ENCODE data around the gene CNIH3. TPM values are rescaled to one million over a fixed set of nuclear protein-coding genes. Genes with fewer than 3 reads are reported as not detected.

Gene CNIH3
- total RNA-seq, 2 donors from 2014 or later: 0.88 to 1.3 TPM

DNA sequence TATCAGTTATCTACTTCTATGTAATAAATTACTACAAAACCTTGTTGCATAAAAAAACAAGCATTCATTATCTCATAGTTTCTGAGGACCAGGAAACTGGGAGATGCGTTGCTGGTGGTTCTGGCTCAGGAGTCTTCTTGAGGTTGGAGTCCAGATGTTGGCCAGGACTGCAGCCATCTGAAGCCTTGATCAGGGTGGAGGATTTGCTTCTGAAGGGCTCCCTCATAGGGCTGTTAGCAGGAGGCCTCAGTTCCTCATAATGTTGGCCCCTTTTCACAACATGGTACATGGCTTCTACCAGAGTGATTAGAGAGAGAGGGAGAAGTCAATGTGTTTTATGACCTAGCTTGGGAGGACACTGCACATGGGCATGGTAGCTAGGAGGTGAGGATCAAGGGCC is 137.4 kb downstream of the CNIH3 start:
- intact Hi-C loops (cut with DNase I): no loop called here
- no peak for ATAC-seq
- no peak for DNase-seq

DNA sequence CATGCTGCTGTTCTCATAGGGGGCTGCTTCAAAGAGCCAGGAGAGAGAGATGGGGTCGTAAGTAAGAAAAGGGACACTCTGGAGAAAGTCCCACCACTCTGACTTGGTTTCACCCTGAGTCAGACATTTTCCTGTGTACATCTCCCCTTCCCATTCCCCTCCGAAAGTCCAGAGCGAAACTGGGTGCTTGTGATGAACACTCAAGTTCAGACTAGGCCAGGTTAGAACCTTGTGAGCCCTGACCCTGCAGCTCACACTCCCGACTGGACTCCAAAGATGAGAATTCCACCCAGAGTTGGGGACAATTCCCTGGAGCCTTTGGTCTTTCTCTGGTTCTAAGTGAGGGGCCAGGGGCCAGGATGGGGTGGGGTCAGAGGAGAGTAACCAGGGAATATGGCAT is 139.5 kb downstream of the CNIH3 start:
- intact Hi-C loops (cut with DNase I): no loop called here
- DNase-seq (no peak), ATAC-seq (no peak)

DNA sequence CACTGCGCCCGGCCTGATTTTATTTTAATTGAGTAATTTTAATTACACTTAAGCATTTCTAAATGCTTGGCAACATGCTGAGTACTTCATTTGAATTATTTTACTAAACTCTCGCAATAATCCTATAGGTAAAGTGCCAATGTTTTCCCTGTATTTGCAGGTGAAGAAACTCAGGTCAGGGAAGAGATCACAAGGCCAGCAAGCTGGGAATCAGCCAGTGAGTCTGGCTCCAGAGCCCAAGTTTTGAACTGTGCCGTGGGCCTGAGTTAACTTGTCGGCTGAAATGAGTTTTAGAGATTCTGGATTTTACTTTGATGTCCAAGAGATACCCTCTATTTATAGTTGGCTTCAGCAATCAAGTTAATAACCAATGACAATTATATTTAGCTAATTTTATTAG is 141.4 kb downstream of the CNIH3 start:
- ATAC-seq: no peak
- intact Hi-C loops (cut with DNase I): no loop called here
- DNase-seq: no peak

DNA sequence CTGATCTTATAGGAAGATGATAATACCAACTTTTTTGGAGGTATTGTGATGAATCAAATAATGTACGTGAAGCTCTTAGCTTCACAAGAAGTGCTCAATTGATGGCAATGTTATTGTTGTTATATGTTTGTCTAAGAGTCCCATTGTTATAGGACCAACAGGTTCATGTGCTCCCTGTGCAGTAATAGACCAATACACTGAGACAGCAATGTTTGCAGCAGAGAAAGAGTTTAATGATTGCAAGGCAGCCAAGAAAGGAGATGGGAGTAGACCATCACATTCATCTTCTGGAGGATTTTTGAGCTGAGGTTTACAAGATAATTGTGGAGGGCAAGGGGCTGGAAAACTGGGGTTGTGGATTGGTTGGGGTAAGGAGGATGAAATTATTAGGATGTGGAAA is 143.0 kb downstream of the CNIH3 start:
- DNase-seq (no peak), ATAC-seq (no peak)
- intact Hi-C loops (cut with DNase I): no loop called here

DNA sequence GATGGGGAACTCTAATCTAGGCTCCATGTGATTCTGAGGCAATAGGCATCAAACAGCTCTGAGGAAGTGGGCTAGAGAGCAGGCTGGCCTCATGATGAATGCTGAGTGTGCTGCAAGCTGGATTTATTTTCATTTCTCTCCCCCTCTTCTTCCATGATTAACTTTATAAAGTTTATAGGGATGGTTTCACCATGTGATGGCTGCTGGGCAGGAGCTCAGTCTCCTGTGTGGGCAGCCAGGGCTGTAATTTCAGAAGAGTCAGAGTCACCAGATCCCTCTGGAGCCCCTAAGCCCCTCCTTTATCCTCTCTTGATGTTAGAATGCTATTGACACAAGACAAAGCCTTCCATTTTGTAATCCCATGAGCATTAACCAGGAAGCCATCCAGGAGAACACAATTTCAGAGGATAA is 143.6 kb downstream of the CNIH3 start:
- ATAC-seq: peak in 1 of 2 donors; percentile 74
- DNase-seq: no peak
- intact Hi-C loops (cut with DNase I): no loop called here

DNA sequence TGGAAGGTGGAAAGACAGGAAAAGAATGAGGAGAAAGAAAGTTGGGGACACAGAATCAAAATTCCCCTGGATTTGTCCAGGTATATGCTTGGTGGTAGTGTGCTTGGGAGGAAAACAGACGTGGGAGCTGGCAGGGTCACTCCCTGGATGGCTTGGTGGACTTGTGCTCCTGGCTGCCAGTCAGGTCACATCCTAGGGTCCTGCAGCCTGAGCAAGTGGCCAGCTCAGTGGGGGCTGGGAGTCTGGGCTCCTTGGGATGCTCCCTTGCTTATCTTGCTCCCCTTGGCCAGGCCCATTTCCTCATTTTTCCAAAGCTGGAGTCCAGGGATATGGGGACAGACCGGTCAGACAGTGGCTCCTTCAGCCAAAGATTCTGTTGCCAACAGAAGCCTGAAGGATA is 144.0 kb downstream of the CNIH3 start:
- DNase-seq (no peak), ATAC-seq (no peak)
- intact Hi-C loops (cut with DNase I): no loop called here

DNA sequence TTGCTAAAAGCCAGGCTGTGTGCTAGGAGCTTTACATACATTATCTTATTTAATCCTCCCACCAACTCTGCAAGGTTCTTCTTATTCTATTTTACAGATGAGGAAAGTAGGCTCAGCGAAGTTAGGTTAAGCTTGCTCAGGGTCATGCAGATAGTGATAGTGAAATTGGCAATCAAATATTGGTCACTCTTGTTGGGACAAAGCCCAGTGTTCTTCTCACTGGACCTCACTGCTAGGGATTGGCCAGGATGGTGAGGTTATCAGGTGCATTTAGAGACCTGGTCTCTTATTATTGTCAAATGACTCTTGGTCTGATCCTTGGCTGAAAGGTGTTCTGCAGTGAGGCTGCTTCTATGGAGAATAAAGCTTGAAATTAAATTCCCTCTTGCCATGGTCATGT is 145.1 kb downstream of the CNIH3 start:
- intact Hi-C loops (cut with DNase I): no loop called here
- DNase-seq (no peak), ATAC-seq (no peak)

DNA sequence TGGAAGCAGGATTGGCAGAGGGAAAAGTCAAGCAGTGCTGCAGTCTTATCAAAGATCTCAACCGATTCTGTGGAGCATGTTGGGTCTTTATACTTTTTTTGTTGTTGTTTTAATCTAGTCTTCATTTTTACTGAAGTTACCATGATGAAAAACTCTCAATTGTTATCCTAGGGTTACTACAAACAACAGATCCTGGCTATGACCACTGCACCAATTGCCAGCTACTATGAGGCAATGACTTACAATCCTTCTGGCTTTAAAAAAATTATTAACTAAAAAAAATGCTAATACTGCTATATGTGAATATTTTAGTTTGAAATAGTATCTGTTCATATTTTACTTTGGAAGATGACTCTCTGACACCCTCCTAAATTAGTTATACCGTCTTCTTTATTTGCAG is 145.9 kb downstream of the CNIH3 start:
- ATAC-seq (no peak), DNase-seq (no peak)
- intact Hi-C loops (cut with DNase I): no loop called here

DNA sequence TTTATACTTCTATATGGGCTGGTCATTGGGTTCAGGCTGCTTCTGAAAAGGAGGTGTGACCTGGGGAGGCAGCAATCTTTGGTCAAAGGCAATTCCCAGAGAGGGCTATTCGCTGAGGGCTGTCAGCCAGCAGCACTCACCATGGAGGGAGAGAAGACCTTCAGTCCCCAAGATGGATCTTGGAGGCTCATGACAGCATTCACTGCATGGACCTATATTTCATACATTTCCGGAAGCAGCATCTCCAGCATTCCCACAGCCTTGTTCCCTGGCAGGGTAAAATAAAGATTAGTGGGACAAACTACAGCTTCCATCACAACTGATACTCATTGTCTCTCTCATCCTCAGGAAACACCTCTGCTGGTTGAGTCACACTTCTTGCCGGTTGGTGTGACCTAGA is 146.6 kb downstream of the CNIH3 start:
- DNase-seq: no peak
- ATAC-seq: no peak
- intact Hi-C loops (cut with DNase I): no loop called here

DNA sequence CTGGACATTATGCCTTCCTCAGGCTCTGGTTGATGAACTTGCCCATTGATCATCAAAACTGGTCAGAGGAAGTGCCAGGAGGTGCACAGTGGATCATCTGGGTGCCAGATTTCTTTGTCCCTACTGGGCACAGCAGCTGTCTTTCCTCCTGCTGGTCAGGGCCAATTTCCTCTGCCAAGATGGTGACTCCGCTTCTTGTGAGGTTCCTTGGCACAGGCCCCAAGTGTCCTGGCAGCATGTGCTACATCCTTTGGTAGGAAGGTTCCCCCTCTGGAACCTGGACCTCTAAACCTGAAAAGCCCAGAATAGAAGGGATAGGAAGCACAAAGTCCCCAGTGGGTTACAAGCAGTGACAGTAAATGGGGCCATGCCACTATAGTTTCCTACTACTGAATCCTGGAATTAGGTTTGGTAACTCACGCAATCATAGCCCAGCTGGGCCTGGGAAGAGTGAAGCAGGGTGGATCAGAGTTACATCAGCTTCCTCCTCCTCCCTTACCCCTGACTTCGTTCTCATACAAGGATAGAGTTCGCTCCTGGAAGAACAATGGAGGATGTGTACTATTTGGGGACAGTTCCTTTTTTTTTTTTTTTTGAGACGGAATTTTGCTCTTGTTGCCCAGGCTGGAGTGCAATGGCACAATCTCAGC is 147.1 kb downstream of the CNIH3 start:
- ATAC-seq (no peak), DNase-seq (peak; percentile 32)
- intact Hi-C loops (cut with DNase I): no loop called here

DNA sequence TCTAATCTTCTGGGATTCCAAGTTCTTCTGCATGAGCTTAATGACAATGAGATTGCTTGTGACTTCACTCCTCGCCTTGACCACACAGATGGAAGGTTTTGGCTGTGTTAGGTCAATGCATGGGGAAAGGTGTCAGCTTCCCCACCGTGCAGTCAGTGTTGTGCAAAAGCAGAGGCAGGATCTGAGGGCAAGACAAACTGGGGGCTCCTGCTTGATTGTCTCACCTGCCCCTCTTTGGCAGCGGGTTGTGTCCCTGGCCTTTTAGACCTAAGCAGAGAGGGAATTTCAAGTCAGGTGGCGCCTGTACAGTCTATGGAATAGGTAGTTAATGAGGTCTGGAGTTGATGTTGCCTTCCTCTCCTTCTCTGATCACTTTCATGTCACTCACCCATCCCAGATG is 150.1 kb downstream of the CNIH3 start:
- ATAC-seq: no peak
- DNase-seq: no peak
- intact Hi-C loops (cut with DNase I): no loop called here

DNA sequence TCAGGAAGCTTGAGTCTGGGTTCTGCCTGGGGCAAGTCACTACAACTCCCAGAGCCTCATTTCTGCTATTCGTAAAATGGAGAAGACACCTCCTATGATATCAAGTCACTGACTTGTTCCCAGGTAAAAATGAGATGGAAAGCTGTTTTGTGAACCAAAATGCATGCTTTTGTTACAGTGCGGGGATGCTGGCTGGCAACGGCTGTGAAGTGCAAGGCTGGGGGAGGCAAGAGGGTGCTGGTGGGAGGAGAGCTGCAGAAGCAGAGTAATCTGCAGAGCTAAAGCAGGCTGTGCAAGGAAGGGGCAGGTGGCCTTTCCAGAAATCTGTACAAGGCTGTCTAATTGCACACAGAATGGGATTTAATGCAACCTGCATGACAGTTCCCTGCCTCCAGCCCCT is 150.9 kb downstream of the CNIH3 start:
- ATAC-seq (no peak), DNase-seq (no peak)
- intact Hi-C loops (cut with DNase I): no loop called here

DNA sequence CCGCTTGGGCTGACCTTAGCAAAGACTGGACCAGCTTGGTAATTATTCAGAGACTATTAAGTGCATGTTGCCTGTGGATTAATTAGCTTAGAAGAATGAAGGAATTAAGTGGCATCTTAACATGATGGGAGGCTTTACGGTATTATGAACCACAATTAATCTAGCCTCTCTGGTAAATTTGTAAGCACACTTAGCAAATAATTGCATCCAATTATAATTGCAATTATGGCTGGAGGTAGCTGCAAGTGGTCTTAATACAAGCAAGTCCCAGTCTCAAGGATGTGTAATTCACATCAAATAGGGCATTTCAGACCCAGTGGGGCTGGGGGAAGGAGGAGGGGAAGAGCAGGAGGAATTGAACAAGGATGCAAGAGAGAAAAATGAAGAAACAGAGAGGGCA is 151.6 kb downstream of the CNIH3 start:
- intact Hi-C loops (cut with DNase I): no loop called here
- ATAC-seq (no peak), DNase-seq (no peak)

DNA sequence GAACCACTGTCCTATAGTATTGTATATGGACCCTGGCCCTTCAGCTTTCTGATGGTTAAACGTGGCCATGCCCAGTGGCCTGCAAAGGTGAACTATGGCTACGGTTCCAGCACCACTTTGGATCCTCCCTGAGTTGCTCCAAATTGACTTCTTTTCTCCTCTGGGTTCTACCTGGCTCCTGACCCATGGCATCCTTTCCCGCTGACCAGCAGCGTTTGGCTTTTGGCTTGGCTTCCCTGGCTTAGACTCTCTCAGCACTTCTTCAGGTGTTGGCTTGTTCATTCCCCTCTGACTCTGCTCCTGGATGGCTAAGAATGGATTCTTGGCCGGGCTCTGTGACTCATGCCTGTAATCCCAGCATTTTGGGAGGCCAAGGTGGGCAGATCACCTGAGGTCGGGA is 152.9 kb downstream of the CNIH3 start:
- ATAC-seq: no peak
- intact Hi-C loops (cut with DNase I): no loop called here
- no peak for DNase-seq

DNA sequence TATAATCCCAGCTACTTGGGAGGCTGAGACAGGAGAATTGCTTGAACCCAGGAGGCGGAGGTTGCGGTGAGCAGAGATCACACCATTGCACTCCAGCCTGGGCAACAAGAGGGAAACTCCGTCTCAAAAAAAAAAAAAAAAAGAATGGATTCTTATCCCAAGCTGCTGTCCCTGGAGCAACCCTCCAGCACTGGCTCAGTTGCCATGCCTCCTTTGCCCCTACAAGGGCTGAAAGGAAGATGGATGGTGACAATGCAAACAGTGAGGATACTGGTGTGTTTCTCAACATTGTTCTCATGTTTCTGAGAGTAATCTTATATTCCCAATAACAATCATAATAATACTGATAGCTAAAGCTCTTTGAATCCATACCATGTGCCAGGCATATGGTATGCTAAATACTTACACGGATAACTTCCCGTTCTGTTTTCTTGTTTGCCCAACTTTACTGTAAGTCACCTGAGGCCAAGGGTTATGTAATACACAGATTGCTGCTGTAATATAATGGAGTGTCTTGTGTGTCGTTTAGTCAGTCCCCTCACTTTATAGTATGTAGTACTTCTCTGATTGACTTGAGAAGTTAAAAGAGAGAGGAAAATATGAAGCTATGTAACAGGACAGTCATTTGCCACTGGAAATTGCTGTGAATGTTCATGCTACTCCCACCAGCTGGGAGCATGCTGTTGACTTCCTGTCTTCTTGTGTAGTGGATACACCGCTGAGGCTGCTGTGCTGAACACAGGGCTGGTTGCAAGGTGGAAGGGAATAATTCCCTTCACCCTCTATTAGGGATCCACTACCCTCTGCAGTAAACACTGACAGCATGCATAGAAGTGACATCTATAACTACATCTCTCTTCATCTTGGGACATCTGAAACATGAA is 153.6 kb downstream of the CNIH3 start:
- ATAC-seq (no peak), DNase-seq (no peak)
- intact Hi-C loops (cut with DNase I): no loop called here

DNA sequence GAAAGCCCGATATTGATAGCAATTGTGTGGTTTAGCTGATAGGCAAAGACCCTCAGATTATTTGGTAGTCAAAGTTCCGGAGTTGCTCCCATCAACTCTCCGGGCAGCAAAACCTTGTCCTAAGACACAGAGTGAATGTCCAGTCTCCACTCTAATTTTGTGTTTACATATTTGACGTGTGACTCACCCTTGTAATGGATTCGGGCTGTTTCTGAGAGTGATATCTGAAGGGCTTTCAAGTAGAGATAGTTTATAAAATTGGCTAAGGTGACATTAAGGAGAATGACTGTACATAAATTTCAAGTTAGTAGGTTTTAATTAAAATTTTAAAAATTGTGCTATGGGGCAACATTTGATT is 154.2 kb downstream of the CNIH3 start:
- ATAC-seq (peak; percentile 47 to 71), DNase-seq (no peak)
- intact Hi-C loops (cut with DNase I): no loop called here

DNA sequence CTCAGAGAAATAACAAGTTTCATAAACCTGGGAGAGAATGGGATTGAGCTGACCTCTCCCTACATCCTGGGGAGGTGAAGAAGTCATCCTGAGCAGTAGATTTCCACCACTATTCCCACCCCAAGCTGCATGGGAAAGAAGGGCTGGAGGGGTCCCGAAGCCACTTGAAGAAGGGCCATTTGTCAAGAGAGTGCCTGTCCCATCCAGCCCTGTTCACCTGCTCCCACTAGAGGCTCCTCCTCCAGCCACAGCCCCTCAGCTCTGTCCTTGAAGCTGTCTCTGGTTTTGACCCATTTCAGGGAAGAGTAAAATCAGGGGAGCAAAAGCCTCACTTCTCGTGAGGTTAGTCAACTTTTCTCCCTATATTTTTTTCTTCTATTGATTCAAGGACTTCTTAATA is 157.5 kb downstream of the CNIH3 start:
- intact Hi-C loops (cut with DNase I): no loop called here
- ATAC-seq: no peak
- DNase-seq: no peak

DNA sequence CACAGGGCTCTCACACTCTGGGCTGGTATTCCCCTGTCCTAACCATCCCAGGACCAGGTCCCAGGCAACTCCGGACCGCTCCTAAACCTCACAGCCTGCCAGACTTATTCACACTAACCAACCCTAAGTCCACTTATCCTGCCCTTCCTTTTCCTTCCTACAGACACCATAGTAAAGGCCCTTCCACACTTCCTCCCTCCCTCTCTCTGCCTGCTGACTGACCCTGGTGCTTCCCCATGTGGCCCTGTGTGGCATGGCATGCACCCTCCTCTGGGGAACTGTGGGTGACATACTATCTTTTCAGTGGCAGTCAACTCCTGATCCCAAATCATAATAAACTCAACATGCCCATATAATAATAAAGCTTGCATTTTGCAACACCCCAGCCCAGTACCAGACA is 158.3 kb downstream of the CNIH3 start:
- no peak for DNase-seq
- intact Hi-C loops (cut with DNase I): no loop called here
- no peak for ATAC-seq

DNA sequence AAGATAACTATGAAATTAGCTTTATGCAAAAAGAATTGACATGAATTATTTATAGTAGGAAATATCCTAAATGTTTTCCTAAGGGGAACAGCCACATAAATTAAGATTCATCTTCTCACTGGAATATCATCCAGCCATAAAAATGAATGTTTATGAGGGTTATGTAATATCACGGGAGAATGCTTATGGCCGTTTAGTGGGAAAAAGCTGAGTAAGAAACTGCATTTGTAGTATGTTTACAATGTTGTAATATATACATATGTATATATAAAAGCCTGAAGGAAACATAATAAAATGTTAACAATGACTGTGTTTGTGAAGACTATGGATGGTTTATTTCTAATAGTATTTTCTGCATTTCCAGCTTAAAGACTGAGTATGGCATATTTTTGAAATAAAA is 161.1 kb downstream of the CNIH3 start:
- no peak for ATAC-seq
- intact Hi-C loops (cut with DNase I): no loop called here
- no peak for DNase-seq

DNA sequence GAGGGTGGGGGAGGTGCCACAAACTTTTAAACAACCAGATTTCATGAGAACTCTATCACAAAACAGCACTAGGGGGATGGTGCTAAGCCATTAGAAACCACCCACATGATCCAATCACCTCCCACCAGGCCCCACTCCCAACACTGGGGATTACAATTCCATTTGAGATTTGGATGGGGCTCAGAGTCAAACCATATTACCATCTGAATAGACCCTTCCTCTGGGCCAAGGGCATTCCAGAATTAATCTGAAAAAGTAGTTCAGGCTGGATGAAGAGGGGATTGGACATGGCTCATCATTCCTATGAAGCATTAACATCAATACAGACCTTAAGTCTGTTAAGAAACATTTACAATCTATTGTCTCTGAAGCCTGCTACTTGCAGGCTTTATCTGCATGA is 163.4 kb downstream of the CNIH3 start:
- intact Hi-C loops (cut with DNase I): no loop called here
- ATAC-seq (no peak), DNase-seq (no peak)

DNA sequence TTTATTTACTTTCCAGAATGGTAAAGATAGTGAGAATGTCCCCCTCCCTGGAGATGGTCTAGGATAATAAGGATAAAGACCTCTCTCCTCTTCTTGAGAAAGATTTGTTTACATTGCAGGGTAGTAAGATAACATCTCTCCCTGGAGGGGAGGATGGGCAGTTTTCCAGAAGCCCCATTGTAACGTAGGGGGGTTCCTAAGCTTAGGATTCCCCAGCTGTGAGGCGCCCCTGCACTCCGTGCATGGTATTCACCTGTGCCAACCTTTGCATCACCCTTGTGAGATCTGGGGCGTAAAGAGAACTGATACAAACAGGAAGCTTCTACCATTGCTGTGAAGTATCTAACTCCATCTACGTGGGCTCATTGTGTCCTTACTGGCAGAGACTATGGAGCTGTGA is 164.6 kb downstream of the CNIH3 start:
- ATAC-seq: no peak
- intact Hi-C loops (cut with DNase I): no loop called here
- no peak for DNase-seq

Measured in left cardiac atrium (tissue), 4 donors.